Osteocyte (in vitro differentiated cells): ENCODE data around the gene RIOK1. TPM values are rescaled to one million over a fixed set of nuclear protein-coding genes. Genes with fewer than 3 reads are reported as not detected.
"Not testable (repeated sequence)": the region's sequence is repeated elsewhere in the genome, so short reads cannot be mapped to it uniquely, and the experiment has no call there.

Experiments used
- DNase-seq: peaks from one replicate; pipeline ENCODE4 v3.0.0; 2021; ENCODE audit warnings: mixed read lengths; ENCODE audit not compliant: unreplicated experiment; ENCODE audit errors: extremely low spot score
- H3K27ac Mint-ChIP-seq: one replicate; pipeline ENCODE4 v1.8.0; 2021; ENCODE audit warnings: mild to moderate bottlenecking, mixed read lengths; ENCODE audit not compliant: unreplicated experiment
- H3K27me3 Mint-ChIP-seq: one replicate; pipeline ENCODE4 v1.8.0; 2021; ENCODE audit warnings: mixed read lengths; ENCODE audit not compliant: unreplicated experiment
- H3K36me3 Mint-ChIP-seq: one replicate; pipeline ENCODE4 v1.8.0; 2021; ENCODE audit warnings: mixed read lengths; ENCODE audit not compliant: unreplicated experiment
- H3K4me1 Mint-ChIP-seq: one replicate; pipeline ENCODE4 v1.8.0; 2021; ENCODE audit warnings: mixed read lengths; ENCODE audit not compliant: unreplicated experiment
- H3K4me3 Mint-ChIP-seq: one replicate; pipeline ENCODE4 v1.8.0; 2021; ENCODE audit warnings: mild to moderate bottlenecking, moderate library complexity, mixed read lengths; ENCODE audit not compliant: unreplicated experiment
- H3K9me3 Mint-ChIP-seq: one replicate; pipeline ENCODE4 v1.8.0; 2021; ENCODE audit warnings: mixed read lengths; ENCODE audit not compliant: unreplicated experiment
- long read RNA-seq: library from polyadenylated mRNA; unstranded; transcript quantifications from one replicate; pipeline ENCODE4 v2.0.0, GENCODE V29; 2021
- total RNA-seq: library from RNA; stranded (reverse); gene quantifications from 2 replicates; pipeline ENCODE4 v1.2.1, GENCODE V29; 2021
- TF ChIP-seq, protein P1 (sequence below): fragments of 200-600 bp; sonication (generic); IDR thresholded peaks from 2 replicates; pipeline ENCODE4 v1.5.0; 2021; ENCODE audit warnings: antibody characterized with exemption, mild to moderate bottlenecking, moderate library complexity

Gene RIOK1
- 14.8 and 22.5 TPM in 2 replicates for total RNA-seq
- long read RNA-seq, transcript RIOK1-202 (17 exons, 2,810 nt), result major isoform, 107 of 193 reads
- long read RNA-seq, partial matches to known transcripts, result 54 of 193 reads
- long read RNA-seq, other reads (novel, unspliced or antisense), result 32 of 193 reads

DNA sequence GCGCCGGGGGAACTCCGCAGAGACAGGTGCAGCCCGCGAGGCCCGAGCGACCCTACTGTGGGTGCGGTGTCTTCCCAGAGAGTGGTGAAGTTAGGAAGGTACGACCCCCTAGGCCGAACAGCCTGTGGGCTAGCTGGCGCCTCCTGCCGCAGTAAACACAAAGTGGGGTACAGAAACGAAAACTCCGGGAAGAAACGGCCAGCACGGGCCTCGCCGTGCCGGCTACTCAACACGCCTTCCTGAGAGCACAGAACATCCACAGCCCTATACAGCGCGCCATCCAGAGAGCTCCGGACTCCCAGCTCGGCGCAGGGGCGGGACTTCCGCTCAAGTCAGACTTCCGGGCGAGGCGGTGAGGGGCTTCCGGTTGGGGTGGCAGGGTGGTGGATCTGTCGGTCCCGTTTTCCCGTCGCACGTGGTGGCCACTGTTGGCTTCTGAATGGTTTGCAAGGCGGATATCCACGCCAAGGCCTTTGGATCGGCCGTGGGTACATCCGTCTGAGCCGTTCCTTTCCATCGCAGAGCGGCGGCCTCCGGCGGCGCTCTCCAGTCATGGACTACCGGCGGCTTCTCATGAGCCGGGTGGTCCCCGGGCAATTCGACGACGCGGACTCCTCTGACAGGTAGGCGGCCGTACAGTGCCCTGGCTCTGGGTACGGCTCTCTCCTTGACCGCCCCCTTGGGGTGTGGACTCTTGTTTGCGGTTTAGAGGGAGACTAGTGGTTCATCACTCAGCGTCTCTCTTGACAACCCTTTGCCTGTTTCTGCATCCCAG is at the start of gene RIOK1, which contains the start of gene CAGE1:
TSS of gene RIOK1 (plus strand) at position 358 of the 775 bp plus-strand sequence. CDS start at position 553, 195 bp downstream.
TSS of gene CAGE1 (minus strand) at position 292 of the 775 bp plus-strand sequence. CDS start 2,569 bp downstream, outside the sequence.
- no peaks in the 10 kb centered on the region for H3K27me3 Mint-ChIP-seq
- H3K4me1 Mint-ChIP-seq, result peaks cover 39% of the 10 kb centered on the region
- peaks cover 8% of the 10 kb centered on the region for H3K36me3 Mint-ChIP-seq
- no peaks in the 10 kb centered on the region for H3K9me3 Mint-ChIP-seq
- TF ChIP-seq, protein P1, sequence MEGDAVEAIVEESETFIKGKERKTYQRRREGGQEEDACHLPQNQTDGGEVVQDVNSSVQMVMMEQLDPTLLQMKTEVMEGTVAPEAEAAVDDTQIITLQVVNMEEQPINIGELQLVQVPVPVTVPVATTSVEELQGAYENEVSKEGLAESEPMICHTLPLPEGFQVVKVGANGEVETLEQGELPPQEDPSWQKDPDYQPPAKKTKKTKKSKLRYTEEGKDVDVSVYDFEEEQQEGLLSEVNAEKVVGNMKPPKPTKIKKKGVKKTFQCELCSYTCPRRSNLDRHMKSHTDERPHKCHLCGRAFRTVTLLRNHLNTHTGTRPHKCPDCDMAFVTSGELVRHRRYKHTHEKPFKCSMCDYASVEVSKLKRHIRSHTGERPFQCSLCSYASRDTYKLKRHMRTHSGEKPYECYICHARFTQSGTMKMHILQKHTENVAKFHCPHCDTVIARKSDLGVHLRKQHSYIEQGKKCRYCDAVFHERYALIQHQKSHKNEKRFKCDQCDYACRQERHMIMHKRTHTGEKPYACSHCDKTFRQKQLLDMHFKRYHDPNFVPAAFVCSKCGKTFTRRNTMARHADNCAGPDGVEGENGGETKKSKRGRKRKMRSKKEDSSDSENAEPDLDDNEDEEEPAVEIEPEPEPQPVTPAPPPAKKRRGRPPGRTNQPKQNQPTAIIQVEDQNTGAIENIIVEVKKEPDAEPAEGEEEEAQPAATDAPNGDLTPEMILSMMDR, result no peak
- peak; percentile 98 for DNase-seq
- peak within 1 kb of the TSS; percentile 91 for H3K4me3 Mint-ChIP-seq
- peak within 1 kb of the TSS; percentile 95 for H3K27ac Mint-ChIP-seq

DNA sequence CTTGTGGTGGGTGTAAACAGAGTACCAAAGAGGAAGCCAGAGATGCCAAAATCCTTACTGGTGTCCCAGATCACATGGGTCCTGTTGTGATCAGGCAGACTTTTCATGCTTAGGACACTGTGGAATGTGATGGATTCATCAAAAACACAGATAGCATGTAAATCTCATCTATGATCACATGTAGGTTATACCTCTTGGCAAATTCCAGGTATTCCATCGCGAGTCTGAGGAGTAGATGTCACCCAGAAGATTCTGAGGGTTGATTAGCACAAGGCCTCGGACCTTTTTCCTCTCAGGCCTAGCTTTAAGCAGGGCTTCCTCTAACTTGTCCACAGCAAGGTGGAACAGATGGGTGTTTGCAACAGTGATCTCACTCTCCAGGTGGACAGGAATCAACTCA is 48.3 kb upstream of the RIOK1 start:
- Mint-ChIP-seq H3K4me1 (peaks cover 32% of the 10 kb centered on the region), H3K27ac (no peak overlapping the region), H3K9me3 (no peaks in the 10 kb centered on the region), H3K27me3 (no peaks in the 10 kb centered on the region), H3K36me3 (no peaks in the 10 kb centered on the region), H3K4me3 (no peak overlapping the region)
- TF ChIP-seq, protein P1, result no peak
- DNase-seq, result no peak

DNA sequence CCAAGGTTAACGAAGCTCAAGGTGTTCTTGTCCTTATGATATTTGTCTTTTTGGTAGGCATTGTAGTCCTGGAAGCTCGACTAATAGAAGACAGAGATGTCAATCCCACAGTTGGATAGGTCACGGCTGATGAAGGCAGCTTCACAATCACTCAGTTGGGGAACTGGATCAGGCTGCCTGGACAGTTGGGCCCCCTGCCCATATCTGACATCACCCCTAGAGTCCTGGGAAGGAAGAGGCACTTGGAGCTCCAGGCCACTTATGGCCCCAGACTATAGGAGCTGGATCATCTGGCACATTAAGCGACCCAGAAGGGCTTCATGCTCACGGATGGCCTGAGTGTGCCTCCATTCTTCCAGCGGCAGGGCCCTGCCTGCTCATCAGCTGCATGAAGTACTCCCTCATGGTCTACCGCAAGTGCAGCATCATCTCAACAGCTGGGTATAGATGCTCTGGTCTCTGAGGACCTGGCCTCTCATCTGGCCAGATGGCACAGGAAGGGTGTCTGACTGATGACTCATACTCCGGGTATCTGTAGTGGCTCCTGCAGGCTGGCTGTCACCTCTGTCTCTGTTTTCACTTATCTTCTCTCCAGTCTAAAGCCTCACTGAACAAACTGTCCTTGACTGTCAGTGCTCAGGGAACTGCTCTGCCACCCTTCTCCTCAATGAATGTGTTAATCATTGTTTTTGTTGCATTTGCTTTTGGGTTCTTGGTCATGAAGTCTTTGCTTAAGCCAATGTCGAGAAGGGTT is 47.4 kb upstream of the RIOK1 start:
- TF ChIP-seq, protein P1, result no peak
- no peak overlapping the region for H3K4me3 Mint-ChIP-seq
- peak; percentile 42 for DNase-seq

DNA sequence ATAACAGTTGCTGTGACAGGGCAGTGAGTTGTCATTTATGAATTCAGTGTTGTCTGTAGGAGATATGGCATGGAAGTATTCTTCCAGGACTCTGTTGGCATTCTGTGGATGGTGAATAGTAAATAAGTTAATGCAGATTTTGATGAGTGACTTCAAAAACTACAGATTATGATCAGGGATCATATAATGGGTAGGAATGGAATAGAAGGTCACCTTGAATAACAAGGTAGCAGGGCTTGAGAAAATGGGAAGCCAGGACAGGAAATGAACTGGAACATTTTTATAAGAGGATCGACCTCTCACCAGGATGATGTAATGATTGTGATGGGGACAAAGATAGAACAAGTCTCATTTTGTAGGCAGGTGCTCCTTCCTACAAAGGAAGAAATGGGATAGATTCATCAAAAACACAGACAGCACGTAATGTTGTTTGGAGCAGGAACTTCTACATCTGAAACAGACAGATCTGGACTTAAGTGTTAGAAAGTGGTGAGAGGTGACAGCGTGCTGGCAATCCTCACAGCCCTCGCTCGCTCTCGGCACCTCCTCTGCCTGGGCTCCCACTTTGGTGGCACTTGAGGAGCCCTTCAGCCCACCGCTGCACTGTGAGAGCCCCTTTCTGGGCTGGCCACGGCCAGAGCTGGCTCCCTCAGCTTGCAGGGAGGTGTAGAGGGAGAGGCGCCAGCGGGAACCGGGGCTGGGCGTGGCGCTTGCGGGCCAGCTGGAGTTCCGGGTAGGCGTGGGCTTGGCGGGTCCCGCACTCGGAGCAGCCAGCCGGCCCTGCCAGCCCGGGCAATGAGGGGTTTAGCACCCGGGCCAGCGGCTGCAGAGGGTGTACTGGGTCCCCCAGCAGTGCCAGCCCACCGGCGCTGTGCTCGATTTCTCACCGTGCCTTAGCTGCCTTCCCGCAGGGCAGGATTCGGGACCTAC is 45.8 kb upstream of the RIOK1 start:
- no peaks in the 10 kb centered on the region for H3K36me3 Mint-ChIP-seq
- peak; percentile 82 for DNase-seq
- H3K4me3 Mint-ChIP-seq, result no peak overlapping the region
- peak overlapping the region; percentile 45 for H3K27ac Mint-ChIP-seq
- no peaks in the 10 kb centered on the region for H3K9me3 Mint-ChIP-seq
- TF ChIP-seq, protein P1, result no peak
- H3K4me1 Mint-ChIP-seq, result peaks cover 54% of the 10 kb centered on the region
- H3K27me3 Mint-ChIP-seq, result no peaks in the 10 kb centered on the region

More for the DNA sequence above, 47.4 kb upstream of the RIOK1 start:
- Mint-ChIP-seq H3K27ac (peak overlapping the region; percentile 39), H3K27me3 (no peaks in the 10 kb centered on the region), H3K36me3 (no peaks in the 10 kb centered on the region), H3K9me3 (no peaks in the 10 kb centered on the region), H3K4me1 (peaks cover 38% of the 10 kb centered on the region)

DNA sequence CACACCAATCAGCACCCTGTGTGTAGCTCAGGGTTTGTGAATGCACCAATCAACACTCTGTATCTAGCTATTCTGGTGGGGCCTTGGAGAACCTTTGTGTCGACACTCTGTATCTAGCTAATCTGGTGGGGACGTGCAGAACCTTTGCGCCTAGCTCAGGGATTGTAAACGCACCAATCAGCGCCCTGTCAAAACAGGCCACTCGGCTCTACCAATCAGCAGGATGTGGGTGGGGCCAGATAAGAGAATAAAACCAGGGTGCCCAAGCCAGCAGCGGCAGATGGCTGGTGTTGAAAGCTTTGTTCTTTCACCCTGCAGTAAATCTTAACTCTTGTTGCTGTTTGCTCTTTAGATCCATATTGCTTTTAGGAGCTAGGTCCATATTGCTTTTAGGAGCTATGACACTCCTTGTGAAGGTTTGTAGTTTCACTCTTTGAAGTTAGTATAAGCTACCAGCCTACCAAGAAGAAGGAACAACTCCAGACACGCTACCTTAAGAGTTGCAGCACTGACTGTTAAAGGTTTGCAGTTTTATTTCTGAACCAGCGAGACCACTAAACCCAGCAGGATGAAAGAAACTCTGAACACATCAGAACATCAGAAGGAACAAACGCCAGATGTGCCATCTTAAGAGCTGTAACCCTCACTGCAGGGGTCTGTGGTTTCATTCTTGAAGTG is 44.7 kb upstream of the RIOK1 start:
- H3K9me3 Mint-ChIP-seq, H3K27me3 Mint-ChIP-seq, DNase-seq, H3K4me3 Mint-ChIP-seq, H3K36me3 Mint-ChIP-seq: not testable (repeated sequence)
- Mint-ChIP-seq H3K27ac (peak overlapping the region; percentile 83), H3K4me1 (peaks cover 57% of the 10 kb centered on the region)

DNA sequence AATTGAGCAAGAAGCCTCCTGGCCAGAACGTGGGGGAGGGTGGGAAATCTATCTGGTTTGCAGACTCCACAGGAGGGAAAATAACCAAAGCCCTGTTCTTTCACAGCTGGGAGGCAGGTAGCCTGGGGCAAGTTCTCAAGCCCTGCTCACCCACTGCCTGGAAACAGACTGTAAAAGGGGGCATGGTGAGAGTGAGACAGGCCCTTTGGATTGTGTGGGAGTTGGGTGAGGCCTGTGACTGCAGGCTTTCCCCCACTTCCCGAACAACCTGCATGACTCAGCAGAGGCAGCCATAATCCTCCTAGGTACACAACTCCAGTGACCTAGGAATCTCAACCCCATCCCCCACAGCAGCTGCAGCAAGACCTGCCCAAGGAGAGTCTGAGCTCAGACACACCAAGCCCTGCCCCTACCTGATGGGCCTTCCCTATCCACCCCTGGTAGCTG is 42.0 kb upstream of the RIOK1 start:
- Mint-ChIP-seq H3K27ac (peak overlapping the region; percentile 86), H3K27me3 (peaks cover 16% of the 10 kb centered on the region), H3K4me1 (peaks cover 49% of the 10 kb centered on the region)
- H3K36me3 Mint-ChIP-seq, H3K9me3 Mint-ChIP-seq, H3K4me3 Mint-ChIP-seq: not testable (repeated sequence)
- DNase-seq, result peak; percentile 75

DNA sequence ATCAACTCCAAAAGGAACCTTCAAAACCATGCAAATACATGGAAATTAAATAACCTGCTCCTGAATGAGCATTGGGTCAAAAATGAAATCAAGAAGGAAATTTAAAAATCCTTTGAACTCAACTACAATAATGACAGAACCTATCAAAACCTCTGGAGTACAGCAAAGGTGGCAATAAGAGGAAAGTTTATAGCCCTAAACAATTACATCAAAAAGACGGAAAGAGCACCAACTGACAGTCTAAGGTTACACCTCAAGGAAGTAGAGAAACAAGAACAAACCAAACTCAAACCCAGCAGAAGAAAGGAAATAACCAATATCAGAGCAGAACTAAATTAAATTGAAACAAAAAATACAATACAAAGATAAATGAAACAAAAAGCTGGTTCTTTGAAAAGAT is 39.0 kb upstream of the RIOK1 start:
- H3K27me3 Mint-ChIP-seq, result peaks cover 23% of the 10 kb centered on the region
- H3K9me3 Mint-ChIP-seq, result peaks cover 18% of the 10 kb centered on the region
- H3K4me3 Mint-ChIP-seq, result not testable (repeated sequence)

More for the DNA sequence above, 39.0 kb upstream of the RIOK1 start:
- H3K36me3 Mint-ChIP-seq, H3K27ac Mint-ChIP-seq, DNase-seq: not testable (repeated sequence)
- peaks cover 26% of the 10 kb centered on the region for H3K4me1 Mint-ChIP-seq
